LNCAP (cell line): ENCODE data around the gene MITF.

ENCODE experiments used
- TF ChIP-seq, protein P1 (sequence below): fragments of 450-650 bp; IDR thresholded peaks from 2 replicates; pipeline ENCODE4 v1.5.1; 2017; ENCODE audit warnings: mild to moderate bottlenecking

Gene MITF

DNA sequence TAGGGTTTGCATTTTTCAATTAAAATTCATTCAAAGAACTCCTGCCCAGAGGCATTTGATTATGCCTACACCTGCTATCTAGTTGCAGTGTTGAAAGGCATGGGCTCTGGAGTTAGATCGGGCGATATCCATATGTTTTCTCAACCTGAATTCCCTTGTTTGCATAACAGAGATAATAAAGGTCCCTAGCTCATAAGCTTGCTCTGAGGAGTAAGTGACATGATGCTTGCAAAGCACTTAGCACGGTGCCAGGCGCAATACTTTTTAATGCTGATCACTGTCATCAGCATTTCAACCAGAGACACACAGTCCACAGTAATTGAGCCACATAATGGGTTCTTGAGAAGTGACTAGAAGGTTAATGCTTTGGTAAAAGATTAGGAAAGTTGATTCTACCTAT lies 154.0 kb downstream of the MITF start:
- TF ChIP-seq, protein P1, sequence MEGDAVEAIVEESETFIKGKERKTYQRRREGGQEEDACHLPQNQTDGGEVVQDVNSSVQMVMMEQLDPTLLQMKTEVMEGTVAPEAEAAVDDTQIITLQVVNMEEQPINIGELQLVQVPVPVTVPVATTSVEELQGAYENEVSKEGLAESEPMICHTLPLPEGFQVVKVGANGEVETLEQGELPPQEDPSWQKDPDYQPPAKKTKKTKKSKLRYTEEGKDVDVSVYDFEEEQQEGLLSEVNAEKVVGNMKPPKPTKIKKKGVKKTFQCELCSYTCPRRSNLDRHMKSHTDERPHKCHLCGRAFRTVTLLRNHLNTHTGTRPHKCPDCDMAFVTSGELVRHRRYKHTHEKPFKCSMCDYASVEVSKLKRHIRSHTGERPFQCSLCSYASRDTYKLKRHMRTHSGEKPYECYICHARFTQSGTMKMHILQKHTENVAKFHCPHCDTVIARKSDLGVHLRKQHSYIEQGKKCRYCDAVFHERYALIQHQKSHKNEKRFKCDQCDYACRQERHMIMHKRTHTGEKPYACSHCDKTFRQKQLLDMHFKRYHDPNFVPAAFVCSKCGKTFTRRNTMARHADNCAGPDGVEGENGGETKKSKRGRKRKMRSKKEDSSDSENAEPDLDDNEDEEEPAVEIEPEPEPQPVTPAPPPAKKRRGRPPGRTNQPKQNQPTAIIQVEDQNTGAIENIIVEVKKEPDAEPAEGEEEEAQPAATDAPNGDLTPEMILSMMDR, result no peak

DNA sequence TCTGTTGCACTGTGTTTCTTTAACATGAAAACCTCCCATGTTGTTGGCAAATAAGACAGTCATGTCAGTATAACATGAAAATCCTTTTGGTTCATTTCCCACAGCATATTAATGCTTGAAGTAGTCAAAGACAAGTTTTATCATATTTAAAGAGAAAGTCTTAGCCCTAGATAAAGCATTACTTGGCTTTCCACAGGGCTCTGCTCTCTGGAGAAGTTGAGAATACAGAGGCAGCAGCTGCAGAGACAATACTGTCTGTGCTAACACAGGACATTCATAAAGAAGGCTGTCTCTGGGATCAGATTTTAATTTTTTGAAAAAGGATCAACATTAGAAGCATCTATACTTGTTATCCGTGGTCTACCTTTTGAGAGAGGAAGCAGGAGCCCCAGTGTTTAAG lies 156.8 kb downstream of the MITF start:
- TF ChIP-seq, protein P1, result no peak

DNA sequence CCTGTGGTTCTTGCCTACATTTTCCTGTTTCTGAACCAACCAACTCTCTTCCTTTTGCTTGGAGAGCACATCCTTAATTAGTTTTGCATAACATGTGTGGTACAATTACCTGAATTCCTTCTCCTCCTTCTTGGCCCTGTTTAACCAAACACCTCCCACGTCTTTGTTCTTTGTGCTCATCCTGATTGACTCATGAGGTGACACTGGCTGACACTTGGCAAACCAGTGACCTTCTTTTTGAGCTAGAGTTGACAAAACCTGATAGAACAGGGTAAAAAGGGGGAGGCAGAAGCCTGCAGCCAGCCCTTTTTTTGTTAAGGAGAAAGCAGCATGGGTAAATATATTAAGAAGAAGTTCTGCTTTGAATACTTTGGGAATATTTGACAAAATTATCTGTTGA lies 161.1 kb downstream of the MITF start:
- TF ChIP-seq, protein P1, result no peak

DNA sequence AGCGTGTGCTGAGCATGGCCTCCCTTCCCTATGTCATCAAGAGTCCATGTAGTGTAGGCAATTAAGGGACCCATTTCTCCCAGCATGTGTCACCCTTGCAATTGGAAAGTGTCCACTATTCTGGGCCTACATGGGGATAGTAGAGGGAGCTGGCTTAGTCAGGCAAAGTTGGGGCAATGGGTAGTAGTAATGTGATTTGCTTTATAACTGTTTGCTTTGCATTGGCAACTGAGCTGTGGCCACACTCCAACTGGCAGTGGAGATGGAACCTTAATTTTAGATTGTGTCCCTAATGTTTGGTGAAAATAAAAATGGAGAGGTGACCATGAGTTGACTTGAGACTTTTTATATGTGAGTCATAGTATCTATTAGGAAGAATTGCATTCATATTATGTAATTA lies 162.5 kb downstream of the MITF start:
- TF ChIP-seq, protein P1, result no peak

DNA sequence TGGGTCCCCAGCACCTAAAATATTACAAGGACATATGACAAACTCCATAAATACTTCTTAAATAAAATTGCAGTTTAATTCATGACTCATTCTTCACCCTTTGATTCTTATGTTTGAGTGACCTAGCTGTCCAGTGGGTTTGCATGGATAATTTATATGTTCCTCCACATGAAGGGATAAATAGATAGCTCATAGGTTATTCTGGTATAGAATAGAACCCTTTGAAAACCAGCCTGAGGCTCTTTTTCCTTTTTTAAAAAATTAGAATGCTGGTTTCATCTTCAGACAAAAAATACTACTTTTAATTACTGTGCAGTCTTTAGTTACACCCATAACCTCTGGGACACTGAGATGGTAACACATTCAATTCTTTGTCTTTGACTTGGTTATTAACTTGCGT lies 163.1 kb downstream of the MITF start:
- TF ChIP-seq, protein P1, result no peak

DNA sequence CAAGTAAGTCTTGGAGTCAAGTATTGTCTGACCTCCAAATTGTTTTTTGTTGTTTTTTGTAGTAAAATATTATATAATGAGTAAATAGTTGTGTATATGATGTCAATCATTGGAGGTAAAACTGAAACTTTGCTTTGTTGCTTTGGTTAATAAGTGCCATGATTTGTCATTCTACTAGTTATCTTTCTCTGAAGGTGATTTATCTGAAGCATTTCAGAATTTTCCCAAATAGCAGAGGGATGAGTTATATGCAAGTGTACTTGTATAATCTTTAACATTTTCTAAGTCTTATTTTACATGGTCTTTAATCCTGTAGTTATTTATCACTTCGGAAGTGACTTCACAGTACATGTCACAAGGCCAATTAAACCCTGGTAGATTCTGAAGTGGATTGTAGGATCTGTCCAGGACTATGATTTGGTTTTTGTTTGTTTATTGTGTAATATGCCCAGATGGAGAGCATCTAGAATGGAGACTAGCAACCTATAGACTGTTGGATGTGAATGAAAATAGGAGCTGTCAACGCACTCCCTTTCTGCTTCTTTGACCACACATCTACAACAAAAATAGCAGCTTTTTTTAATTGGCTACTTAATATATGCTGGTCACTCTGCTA lies 167.2 kb downstream of the MITF start:
- TF ChIP-seq, protein P1, result no peak

DNA sequence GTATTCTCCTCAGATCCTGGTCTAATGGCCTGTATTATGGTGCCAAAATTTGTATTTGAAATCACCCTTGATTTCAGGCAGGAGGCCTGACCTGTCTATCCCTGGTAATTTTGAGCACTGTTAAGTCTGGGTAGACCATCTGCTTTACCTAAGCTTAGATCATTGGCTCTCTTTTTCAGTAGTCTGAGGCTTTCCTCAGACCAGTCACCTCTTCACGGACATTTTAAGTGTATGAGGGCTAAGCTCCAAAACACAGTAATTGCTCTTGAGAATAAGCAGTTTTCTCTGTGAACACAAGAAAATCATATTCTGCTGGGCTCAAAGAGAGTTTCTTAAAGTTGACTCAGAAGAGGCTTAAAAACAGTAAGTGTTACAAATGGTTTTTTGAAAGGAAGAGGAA lies 168.3 kb downstream of the MITF start:
- TF ChIP-seq, protein P1, result no peak

DNA sequence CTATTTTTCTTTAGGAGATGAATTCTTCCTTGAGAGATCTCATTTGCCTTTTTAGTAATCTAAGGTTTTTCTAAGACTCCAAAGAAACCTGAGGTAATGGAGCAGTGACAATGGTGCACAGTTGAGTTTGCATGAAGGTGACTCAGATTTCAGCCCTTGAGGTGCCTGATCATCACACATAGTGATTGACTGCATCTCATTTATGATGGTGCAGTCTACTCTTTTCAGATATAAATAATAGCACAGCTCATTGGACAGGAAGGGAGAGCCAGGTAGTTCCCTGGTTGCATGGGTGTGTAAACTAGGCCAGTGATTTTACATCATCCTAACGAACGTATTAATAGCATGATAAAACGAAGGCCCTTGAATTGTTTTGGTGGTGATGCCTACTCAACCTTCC lies 174.2 kb downstream of the MITF start:
- TF ChIP-seq, protein P1, result no peak
